Measurements from ENCODE around the gene MICAL2. TPM values are rescaled to one million over a fixed set of nuclear protein-coding genes. Genes with fewer than 3 reads are reported as not detected.

Gene MICAL2
- total and polyA plus RNA-seq, 3 donors from 2014 or later: 224 to 461 (median 401) TPM

- intact Hi-C loops (cut with DNase I; ENCODE audit: low total_unique reads): no loop called here
- WGBS, 2 donors: 91% methylated on average over 4 of the region's 4 CpGs
- DNase-seq: no peak
These were observed 201.7 kb downstream of the MICAL2 start for GRCh38 chr11:12312132-12312531.

More at GRCh38 chr11:12312132-12312531, 201.7 kb downstream of the MICAL2 start:
- Histone ChIP-seq H3K4me1 (no peaks in the 10 kb centered on the region), H3K4me3 (no peak overlapping the region), H3K27ac (no peak overlapping the region), H3K27me3 (no peaks in the 10 kb centered on the region), H3K36me3 (ENCODE audit: low read depth, missing control alignments) (no peaks in the 10 kb centered on the region), H3K9me3 (no peaks in the 10 kb centered on the region)
- no peak for TF ChIP-seq POLR2A (IDR thresholded peaks at IDR 0.05)
- TF ChIP-seq, protein P1, sequence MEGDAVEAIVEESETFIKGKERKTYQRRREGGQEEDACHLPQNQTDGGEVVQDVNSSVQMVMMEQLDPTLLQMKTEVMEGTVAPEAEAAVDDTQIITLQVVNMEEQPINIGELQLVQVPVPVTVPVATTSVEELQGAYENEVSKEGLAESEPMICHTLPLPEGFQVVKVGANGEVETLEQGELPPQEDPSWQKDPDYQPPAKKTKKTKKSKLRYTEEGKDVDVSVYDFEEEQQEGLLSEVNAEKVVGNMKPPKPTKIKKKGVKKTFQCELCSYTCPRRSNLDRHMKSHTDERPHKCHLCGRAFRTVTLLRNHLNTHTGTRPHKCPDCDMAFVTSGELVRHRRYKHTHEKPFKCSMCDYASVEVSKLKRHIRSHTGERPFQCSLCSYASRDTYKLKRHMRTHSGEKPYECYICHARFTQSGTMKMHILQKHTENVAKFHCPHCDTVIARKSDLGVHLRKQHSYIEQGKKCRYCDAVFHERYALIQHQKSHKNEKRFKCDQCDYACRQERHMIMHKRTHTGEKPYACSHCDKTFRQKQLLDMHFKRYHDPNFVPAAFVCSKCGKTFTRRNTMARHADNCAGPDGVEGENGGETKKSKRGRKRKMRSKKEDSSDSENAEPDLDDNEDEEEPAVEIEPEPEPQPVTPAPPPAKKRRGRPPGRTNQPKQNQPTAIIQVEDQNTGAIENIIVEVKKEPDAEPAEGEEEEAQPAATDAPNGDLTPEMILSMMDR (IDR thresholded peaks at IDR 0.05): no peak

Small RNA genes lying within 50 kb of the gene (microRNA-seq; reads per million reads assigned to microRNA genes)
- gene MIR6124 (ENCODE audit: borderline number of aligned reads in 2 of 2, borderline replicate concordance in 1 of 2): 0 reads per million in 2 donors

Small RNA genes lying within 50 kb of the gene (small RNA-seq; reads per million reads assigned to genes)
- gene MIR6124: 0 reads per million in 2 donors

Other genes starting within 250 kb of the MICAL2 start
- gene DKK3, start 102.0 kb upstream of the MICAL2 start, total RNA-seq: 100 to 1,000 TPM; 185 to 392 TPM
- 236 TPM for gene DKK3, start 102.0 kb upstream of the MICAL2 start, polyA plus RNA-seq (ENCODE audit: insufficient read depth, low read depth, low replicate concordance)